GM18870 (cell line): ENCODE data around the gene SH2D1B.

Source experiments
- ATAC-seq: cut with Tn5 transposase; IDR thresholded peaks from one replicate; pipeline ENCODE4 v1.9.1; 2021; ENCODE audit warnings: moderate library complexity; ENCODE audit not compliant: unreplicated experiment

The SH2D1B gene

GRCh38 chr1:162383516-162383915 is 28.4 kb downstream of the SH2D1B start:
- no peak for ATAC-seq

- ATAC-seq: no peak
Measured at GRCh38 chr1:162383091-162383490, 28.8 kb downstream of the SH2D1B start.

GRCh38 chr1:162381941-162382750 is 29.8 kb downstream of the SH2D1B start:
- no peak for ATAC-seq

GRCh38 chr1:162381383-162381782 is 30.6 kb downstream of the SH2D1B start, which contains the start of gene C1orf226:
TSS of gene C1orf226 (plus strand) at chr1:162381728. CDS start at chr1:162381902, 174 bp downstream.
- no peak for ATAC-seq

DNA sequence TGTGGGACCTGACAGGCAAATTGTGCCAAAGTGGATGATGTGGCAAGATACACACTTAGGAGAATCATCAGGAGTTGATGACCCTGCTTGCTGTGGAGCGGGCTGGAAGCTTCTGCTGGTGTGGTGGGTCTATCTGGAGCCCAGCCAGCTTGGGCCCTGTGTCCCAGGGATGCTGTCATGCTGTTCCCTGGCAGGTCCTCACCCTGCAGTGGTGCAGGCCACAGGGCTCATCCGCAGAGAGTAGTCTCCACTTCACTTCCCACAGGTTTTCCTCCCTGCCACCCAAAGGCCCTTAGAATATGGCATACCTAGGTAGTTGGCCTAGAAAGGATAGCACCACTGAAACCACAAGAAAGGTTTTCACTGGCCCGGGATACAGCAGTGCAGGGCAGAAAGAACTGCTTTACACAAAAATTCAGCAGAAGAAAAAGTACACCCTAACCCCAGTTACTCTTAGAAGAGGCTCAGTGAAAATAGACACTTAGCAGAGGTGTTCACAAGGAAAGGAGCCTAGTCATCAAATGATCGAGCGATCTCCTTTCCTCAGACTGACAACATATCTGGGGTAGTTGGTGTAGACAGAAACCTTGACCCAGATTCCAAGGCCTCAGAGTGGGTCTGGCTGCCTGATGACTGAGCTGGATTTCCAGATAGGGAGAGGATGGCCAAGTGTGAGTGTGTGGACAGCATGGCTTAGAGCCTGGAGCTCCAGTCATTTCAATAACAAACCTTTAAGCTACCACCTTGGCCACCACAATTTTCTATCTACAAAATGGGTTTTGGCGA is 31.7 kb downstream of the SH2D1B start:
- ATAC-seq: no peak

DNA sequence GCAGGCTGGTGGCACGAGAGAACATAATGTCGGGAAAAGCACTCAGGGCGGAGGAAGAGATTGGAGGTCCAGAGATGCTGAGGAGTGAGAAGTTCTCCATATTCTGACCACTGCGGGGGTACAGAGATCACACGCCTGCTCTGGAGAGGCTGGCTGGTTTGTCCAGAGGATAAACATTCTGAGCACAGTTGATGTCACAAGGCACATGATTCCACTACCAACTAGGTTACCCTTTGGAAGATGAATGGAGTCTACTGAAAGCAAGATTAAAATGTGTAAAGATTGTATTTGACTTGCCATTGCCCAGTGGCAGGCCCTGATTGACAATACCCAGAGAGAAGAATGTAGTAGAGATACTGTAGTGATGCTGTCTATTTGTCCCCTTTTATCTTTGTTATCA is 35.2 kb downstream of the SH2D1B start, which contains the start of gene SPATA46:
TSS of gene SPATA46 (minus strand) at position 164 of the 400 bp plus-strand sequence. CDS start at position 100, 64 bp downstream.
- ATAC-seq: no peak

DNA sequence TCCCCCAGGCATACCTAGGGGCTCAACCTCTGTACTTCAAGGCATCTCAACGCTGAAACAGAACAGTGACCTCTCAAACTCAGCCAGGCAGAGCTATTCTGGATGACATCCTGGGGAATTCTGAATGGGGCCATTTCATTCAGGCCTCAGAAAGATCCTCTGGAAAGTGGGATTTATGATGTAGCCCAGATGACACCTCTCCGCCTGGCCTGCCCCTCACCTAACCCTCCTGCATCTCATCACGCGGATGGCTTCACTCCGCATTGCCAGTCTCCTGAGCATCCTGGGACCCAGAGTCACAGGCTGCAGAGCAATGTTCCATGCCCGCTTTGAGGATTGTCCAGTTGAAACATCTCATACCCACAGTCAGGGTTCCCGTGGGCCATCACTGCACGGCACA is 36.5 kb downstream of the SH2D1B start:
- ATAC-seq: no peak

- no peak for ATAC-seq
Measured at GRCh38 chr1:162374406-162374805, 37.5 kb downstream of the SH2D1B start.

DNA sequence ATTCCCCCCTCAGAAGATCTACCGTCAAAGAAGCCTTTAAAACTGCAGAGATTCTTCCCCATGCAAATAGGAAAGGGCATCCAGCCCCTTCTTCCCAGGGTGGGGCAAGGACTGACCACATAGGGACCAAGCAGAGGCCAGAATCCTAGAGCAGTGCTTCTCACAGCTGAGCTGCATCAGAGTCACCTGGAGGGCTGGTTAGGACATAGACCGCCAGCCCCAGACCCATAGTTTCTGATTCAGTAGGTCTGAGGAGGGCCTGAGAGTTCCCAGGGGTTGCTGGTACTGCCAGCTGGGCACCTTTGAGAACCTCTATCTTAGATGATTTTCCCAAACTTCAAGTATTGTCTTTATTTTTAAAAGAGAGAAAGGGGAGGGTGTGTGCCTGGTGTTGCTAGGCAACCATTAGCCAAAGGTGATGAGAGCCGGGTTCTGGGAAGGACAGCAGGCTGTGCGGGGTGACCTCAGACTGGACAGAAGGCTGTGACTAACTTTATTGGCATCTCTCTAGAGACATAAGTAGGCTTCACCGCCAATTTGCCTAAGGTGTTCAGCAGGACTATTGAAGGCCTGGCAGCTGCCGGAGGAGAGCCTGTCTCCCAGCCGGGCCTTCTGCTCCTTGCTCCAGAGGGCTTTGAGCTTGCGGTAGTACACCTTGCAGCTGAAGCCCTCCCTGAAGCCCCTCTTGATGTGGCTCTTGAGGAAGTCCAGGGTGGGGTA is 38.2 kb downstream of the SH2D1B start:
- ATAC-seq: no peak

DNA sequence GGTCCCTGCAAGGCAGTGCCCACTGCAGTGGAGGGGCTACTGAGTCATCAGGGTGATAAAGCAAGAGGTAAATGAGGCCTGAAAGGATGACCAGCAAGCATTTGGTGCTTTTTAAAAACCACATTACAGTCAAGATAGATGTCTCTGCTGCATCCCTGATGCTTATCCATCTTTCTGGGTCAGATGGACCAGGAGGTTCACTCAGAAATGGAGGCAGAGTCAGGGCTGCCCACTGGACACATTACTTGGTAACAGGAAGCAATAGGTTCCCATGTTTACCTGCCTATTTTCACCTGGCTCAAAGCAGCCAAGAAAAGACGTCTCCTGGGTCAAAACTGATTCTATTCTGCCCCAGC is 38.9 kb downstream of the SH2D1B start:
- ATAC-seq: no peak

- no peak for ATAC-seq
Measured at GRCh38 chr1:162372159-162373071, 39.5 kb downstream of the SH2D1B start.

- ATAC-seq: no peak
Measured at GRCh38 chr1:162371611-162372010, 40.3 kb downstream of the SH2D1B start.

GRCh38 chr1:162370721-162371120 is 41.2 kb downstream of the SH2D1B start:
- ATAC-seq: no peak

GRCh38 chr1:162370161-162370560 is 41.8 kb downstream of the SH2D1B start:
- ATAC-seq: no peak

GRCh38 chr1:162369571-162369970 is 42.4 kb downstream of the SH2D1B start:
- no peak for ATAC-seq

DNA sequence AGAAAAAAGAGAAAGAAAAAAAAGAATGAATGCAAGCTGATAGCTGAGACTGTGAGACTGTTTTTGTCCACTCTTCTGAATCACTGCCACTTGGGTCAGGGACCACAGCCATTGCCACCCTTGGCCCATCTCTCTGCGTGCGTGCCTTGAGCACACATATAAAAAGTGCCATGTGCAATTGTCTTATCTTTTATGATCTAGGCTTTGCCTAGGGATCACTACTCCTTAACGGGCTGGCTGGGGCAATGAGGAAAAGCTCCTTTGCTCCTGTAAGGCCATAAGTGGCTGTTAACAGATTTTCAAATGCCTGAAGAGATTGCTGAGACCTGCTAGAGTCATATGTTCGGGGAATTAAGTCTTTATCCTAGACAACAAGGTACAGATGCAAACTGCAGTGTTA is 43.5 kb downstream of the SH2D1B start:
- no peak for ATAC-seq

DNA sequence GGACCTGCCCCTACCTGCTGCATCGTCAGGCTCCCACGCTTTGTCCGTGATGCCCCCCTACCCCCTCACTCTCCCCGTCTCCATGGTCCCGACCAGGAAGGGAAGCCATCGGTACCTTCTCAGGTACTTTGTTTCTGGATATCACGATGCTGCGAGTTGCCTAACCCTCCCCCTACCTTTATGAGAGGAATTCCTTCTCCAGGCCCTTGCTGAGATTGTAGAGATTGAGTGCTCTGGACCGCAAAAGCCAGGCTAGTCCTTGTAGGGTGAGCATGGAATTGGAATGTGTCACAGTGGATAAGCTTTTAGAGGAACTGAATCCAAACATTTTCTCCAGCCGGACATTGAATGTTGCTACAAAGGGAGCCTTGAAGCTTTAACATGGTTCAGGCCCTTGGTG is 44.2 kb downstream of the SH2D1B start:
- ATAC-seq: no peak

GRCh38 chr1:162367073-162367472 is 44.9 kb downstream of the SH2D1B start:
- ATAC-seq: no peak

- ATAC-seq: no peak
Measured at GRCh38 chr1:162366671-162367070, 45.3 kb downstream of the SH2D1B start.

GRCh38 chr1:162366149-162366548 is 45.8 kb downstream of the SH2D1B start:
- ATAC-seq: no peak
